BLaER1 treated with 17β-estradiol and CSF1 and Interleukin-3, amounts not matched to agents 10 nM and 100 nM (cell line): ENCODE results near the gene NXPH3.

Experiments
- H3K27ac ChIP-seq, 11 experiments: shearing (Covaris generic); formaldehyde crosslinking; 2 replicates each; pipeline ENCODE4 v1.8.1; 2022
- H3K27me3 ChIP-seq, 11 experiments: shearing (Covaris generic); formaldehyde crosslinking; 2 replicates each; pipeline ENCODE4 v1.8.1; 2022
- H3K36me3 ChIP-seq, 11 experiments: shearing (Covaris generic); formaldehyde crosslinking; 2 replicates each; pipeline ENCODE4 v1.8.1; 2022
- H3K4me1 ChIP-seq, 10 experiments: shearing (Covaris generic); formaldehyde crosslinking; 2 replicates each; pipeline ENCODE4 v1.8.1; 2022
- H3K4me2 ChIP-seq, 11 experiments: shearing (Covaris generic); formaldehyde crosslinking; 2 replicates each; pipeline ENCODE4 v1.8.1; 2022
- H3K4me3 ChIP-seq, 10 experiments: shearing (Covaris generic); formaldehyde crosslinking; 2 replicates each; pipeline ENCODE4 v1.8.1; 2022
- H3K9ac ChIP-seq, 11 experiments: shearing (Covaris generic); formaldehyde crosslinking; 2 replicates each; pipeline ENCODE4 v1.8.1; 2022
- H3K9me3 ChIP-seq, 11 experiments: shearing (Covaris generic); formaldehyde crosslinking; replicated peaks in 1 of 11; 2 replicates each; pipeline ENCODE4 v1.8.1; 2022
- H4K20me1 ChIP-seq, 11 experiments: shearing (Covaris generic); formaldehyde crosslinking; 2 replicates each; pipeline ENCODE4 v1.8.1; 2022
- Cebpa-rat ChIP-seq, 11 experiments: shearing (Covaris generic); IDR thresholded peaks; 2 replicates each; pipeline ENCODE4 v1.8.1; 2022

NXPH3 gene

GRCh38 chr17:49582055-49582722 is 6.5 kb downstream of the NXPH3 start:
- no peak overlapping the region for H3K27ac ChIP-seq
- no peak overlapping the region for H3K4me2 ChIP-seq
- no peak for TF ChIP-seq Cebpa-rat (IDR thresholded peaks at IDR 0.05)
- H3K36me3 ChIP-seq = no peaks in the 10 kb centered on the region
- peaks cover 0 to 7% (median 0%) of the 10 kb centered on the region in 11 experiments; a peak in 9 of 22 replicates for H4K20me1 ChIP-seq
- H3K4me3 ChIP-seq = no peak overlapping the region
- H3K4me1 ChIP-seq = peaks cover 2 to 14% (median 9%) of the 10 kb centered on the region in 10 experiments; a peak in 16 of 20 replicates
- peaks cover 13 to 20% (median 16%) of the 10 kb centered on the region in 11 experiments for H3K27me3 ChIP-seq
- H3K9me3 ChIP-seq = no peaks in the 10 kb centered on the region
- H3K9ac ChIP-seq = peak overlapping the region in 1 of 11 experiments; percentile 11; a peak in 1 of 22 replicates

DNA sequence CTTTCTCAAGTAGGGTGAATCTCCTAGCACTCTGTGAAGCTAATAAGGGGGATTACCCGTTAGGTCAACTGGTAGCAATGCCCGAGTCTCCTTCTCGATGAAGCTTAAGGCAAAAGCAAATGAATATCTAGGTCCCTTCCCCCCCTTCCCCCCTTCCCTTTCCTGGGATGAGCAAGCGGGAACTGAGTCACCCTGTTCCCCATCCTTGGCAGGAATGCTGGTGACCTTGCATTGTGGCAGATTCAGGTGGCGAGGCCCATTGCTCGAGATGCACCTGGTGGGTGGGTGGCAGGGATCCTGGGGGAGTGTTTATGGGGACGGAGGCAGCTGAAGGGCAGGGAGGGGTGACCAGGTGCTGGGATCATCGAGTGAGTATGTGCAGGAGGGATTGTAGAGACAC is 7.1 kb downstream of the NXPH3 start:
- Histone ChIP-seq H4K20me1 (peaks cover 0 to 5% (median 0%) of the 10 kb centered on the region in 11 experiments; a peak in 3 of 22 replicates), H3K27me3 (peaks cover 7 to 14% (median 10%) of the 10 kb centered on the region in 11 experiments), H3K4me3 (no peak overlapping the region), H3K4me2 (no peak overlapping the region), H3K4me1 (peaks cover 0 to 13% (median 5%) of the 10 kb centered on the region in 10 experiments; a peak in 5 of 20 replicates), H3K9ac (peak overlapping the region in 1 of 11 experiments; percentile 11; a peak in 1 of 22 replicates), H3K27ac (no peak overlapping the region), H3K9me3 (no peaks in the 10 kb centered on the region), H3K36me3 (no peaks in the 10 kb centered on the region)
- no peak for TF ChIP-seq Cebpa-rat (IDR thresholded peaks at IDR 0.05)

DNA sequence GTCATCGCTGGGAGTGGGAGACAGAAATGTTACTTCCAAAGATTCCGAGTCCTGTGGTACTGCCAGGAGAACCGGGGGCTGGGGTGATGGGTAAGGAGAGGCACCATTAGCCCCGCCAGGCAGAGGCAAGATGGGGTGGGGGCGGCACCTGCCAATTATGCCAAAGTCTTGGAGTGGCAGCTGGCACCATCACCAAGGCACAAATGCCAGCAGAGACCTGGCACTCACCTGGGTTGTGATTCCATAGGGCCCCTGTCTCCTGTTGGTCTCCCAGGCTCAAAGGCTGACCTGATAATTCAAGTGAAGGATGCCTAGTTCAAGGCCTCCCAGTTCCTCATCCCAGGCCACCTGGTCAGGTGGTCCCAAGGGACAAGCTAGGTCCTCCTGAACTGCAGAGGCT is 7.6 kb downstream of the NXPH3 start:
- no peak overlapping the region for H3K27ac ChIP-seq

DNA sequence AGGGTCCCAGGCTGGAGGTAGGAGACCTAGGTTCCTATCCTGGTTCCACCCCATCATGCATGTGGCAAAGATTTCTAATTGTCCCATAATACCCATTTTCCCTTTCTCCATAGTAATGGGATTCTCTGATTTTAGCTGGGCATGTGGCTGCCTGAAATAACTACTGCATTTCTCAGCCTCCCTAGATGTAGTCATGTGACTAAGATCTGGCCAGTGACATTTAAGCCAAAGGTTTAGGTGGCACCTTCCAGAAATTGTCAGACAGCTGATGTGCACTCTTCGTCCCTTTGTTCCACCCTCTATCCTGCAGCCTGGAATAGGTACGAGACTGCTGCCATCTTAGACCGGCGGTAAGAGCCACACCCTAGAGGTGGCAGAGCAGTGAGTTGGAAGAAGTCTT is 8.2 kb downstream of the NXPH3 start:
- H3K4me3 ChIP-seq = no peak overlapping the region
- H3K36me3 ChIP-seq = no peaks in the 10 kb centered on the region
- no peak overlapping the region for H3K27ac ChIP-seq
- TF ChIP-seq Cebpa-rat (IDR thresholded peaks at IDR 0.05) = no peak
- peaks cover 0 to 3% (median 0%) of the 10 kb centered on the region in 11 experiments; a peak in 4 of 22 replicates for H3K27me3 ChIP-seq
- H3K9ac ChIP-seq = no peak overlapping the region
- H3K4me2 ChIP-seq = no peak overlapping the region
- H3K9me3 ChIP-seq = no peaks in the 10 kb centered on the region
- peaks cover 0 to 13% (median 5%) of the 10 kb centered on the region in 10 experiments; a peak in 6 of 20 replicates for H3K4me1 ChIP-seq
- H4K20me1 ChIP-seq = peaks cover 0 to 11% (median 0%) of the 10 kb centered on the region in 11 experiments; a peak in 3 of 22 replicates

More for the DNA sequence above, 7.6 kb downstream of the NXPH3 start:
- peaks cover 0 to 13% (median 5%) of the 10 kb centered on the region in 10 experiments; a peak in 6 of 20 replicates for H3K4me1 ChIP-seq
- no peaks in the 10 kb centered on the region for H3K9me3 ChIP-seq
- no peak for TF ChIP-seq Cebpa-rat (IDR thresholded peaks at IDR 0.05)
- no peak overlapping the region for H3K9ac ChIP-seq
- H3K4me2 ChIP-seq = no peak overlapping the region
- no peaks in the 10 kb centered on the region for H3K36me3 ChIP-seq
- H4K20me1 ChIP-seq = peaks cover 0 to 9% (median 0%) of the 10 kb centered on the region in 11 experiments; a peak in 2 of 22 replicates
- H3K4me3 ChIP-seq = no peak overlapping the region
- H3K27me3 ChIP-seq = peaks cover 3 to 9% (median 5%) of the 10 kb centered on the region in 11 experiments

DNA sequence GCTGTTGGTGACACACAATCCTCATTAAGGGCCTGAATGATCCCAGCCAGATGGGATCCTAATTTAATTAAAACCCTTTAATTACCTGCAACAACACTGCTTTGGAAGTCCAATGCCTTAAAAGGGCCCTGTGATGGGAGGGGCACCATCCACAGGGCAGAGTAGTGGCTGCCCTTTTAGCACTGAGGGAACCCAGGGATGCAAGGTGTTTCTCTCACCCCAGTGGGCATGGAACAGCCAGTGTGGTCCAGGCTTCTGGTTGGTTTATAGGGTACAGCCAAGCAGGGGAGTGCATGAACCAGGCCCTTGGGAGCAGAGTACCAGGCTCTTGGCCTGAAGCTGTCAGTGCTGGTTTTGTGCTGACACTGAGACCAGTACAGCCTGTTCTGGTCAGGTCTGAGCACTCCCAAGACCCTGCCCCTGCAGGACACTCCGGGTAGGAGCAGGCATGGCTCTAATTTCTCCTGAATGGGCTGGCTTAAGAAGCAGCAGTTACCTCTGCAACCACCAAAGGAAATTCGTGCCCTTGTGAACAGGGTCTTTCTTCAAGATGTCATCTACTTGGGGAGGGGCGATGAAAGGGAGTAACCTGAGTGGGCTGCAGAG is 9.9 kb downstream of the NXPH3 start:
- H3K9ac ChIP-seq = no peak overlapping the region
- H3K9me3 ChIP-seq = no peaks in the 10 kb centered on the region
- peaks cover 0 to 13% (median 5%) of the 10 kb centered on the region in 10 experiments; a peak in 6 of 20 replicates for H3K4me1 ChIP-seq
- no peaks in the 10 kb centered on the region for H3K27me3 ChIP-seq
- H4K20me1 ChIP-seq = peaks cover 0 to 11% (median 0%) of the 10 kb centered on the region in 11 experiments; a peak in 3 of 22 replicates
- no peak overlapping the region for H3K4me3 ChIP-seq
- H3K27ac ChIP-seq = no peak overlapping the region
- no peak for TF ChIP-seq Cebpa-rat (IDR thresholded peaks at IDR 0.05)
- no peak overlapping the region for H3K4me2 ChIP-seq
- 0 out of 22 replicates have a peak, but pooled peaks cover 0 to 1% (median 0%) of the 10 kb centered on the region in 11 experiments for H3K36me3 ChIP-seq

- Histone ChIP-seq H3K9me3 (no peaks in the 10 kb centered on the region), H3K4me2 (0 out of 22 replicates have a peak overlapping the region, but pooled peaks of 1 of the 11 experiments have one; percentile 8), H4K20me1 (peaks cover 0 to 11% (median 0%) of the 10 kb centered on the region in 11 experiments; a peak in 2 of 22 replicates), H3K9ac (no peak overlapping the region), H3K27me3 (no peaks in the 10 kb centered on the region), H3K36me3 (peaks cover 0 to 10% (median 0%) of the 10 kb centered on the region in 11 experiments; a peak in 2 of 22 replicates), H3K4me3 (no peak overlapping the region), H3K4me1 (peaks cover 0 to 13% (median 5%) of the 10 kb centered on the region in 10 experiments; a peak in 6 of 20 replicates), H3K27ac (no peak overlapping the region)
- TF ChIP-seq Cebpa-rat (IDR thresholded peaks at IDR 0.05) = no peak
These were observed 11.8 kb downstream of the NXPH3 start for GRCh38 chr17:49587366-49588073.

DNA sequence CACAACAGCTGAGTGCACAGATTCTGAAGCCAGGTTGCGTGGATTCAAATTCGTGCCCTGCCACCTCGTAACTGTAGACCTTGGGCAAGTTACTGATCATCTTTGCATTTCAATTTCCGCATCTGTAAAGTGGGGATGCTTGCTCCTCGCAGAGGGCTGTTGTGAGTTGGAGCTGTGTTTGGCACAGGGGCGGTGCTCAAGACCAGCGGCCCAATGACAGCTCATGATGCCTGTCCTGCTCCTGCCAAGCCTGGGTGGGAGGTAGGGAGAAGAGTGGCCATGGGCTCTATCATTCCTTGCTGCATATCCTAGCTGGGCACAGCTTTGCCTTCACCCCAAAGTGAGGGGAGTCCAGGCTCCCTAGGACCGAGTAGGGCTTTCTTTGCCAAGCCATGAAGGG is 12.6 kb downstream of the NXPH3 start:
- Histone ChIP-seq H3K4me3 (no peak overlapping the region), H3K27ac (no peak overlapping the region), H3K4me1 (peaks cover 0 to 12% (median 4%) of the 10 kb centered on the region in 10 experiments; a peak in 6 of 20 replicates), H4K20me1 (peaks cover 0 to 11% (median 0%) of the 10 kb centered on the region in 11 experiments; a peak in 2 of 22 replicates), H3K9me3 (no peaks in the 10 kb centered on the region), H3K27me3 (no peaks in the 10 kb centered on the region), H3K36me3 (peaks cover 0 to 18% (median 2%) of the 10 kb centered on the region in 11 experiments; a peak in 3 of 22 replicates), H3K4me2 (no peak overlapping the region), H3K9ac (no peak overlapping the region)
- no peak for TF ChIP-seq Cebpa-rat (IDR thresholded peaks at IDR 0.05)

DNA sequence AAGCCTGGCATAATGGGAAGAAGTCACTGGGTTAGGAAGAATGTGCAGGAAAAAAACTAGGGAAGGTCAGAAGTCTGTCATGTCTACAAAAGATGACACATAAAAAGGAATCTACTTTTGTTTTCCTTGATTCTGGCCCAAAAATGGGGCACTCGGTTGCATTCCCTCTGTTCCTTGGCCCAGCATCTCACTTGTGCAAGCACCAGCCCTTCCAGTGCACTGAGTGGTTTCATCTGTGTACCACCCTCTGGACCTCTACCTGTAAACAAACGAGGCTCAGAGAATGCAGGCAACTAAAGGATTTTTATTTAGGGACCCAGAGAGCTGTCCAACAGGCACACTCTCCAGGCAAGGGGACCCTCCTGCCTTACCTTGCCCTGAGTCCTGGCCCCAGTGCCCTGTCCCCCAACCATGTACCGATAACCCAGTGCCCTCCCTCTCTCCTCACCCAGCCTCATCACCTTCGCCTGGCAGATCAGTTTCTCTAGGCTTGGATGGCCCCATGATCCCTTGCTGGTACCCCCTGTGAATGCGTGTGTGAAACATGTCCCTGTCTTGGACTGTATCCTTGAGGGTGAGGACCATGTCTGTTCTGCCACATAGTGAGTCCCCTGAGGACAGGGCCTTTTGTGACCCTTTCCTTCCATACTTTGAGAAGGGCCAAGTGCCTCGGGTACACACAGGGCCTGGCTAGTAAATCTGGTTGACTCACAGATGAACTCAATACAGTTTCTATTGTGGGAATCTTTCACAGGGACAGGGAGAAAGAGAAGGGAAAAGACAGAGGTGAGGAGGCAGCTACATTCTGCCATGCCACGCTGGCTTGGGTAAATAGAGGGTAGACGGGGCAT is 13.3 kb downstream of the NXPH3 start:
- Histone ChIP-seq H3K9ac (no peak overlapping the region), H3K4me2 (no peak overlapping the region), H3K27ac (no peak overlapping the region), H3K9me3 (no peaks in the 10 kb centered on the region), H3K27me3 (no peaks in the 10 kb centered on the region), H3K4me1 (peaks cover 0 to 8% (median 0%) of the 10 kb centered on the region in 10 experiments; a peak in 6 of 20 replicates), H3K36me3 (peaks cover 0 to 24% (median 8%) of the 10 kb centered on the region in 11 experiments; a peak in 13 of 22 replicates), H4K20me1 (peaks cover 0 to 11% (median 0%) of the 10 kb centered on the region in 11 experiments; a peak in 2 of 22 replicates), H3K4me3 (no peak overlapping the region)
- TF ChIP-seq Cebpa-rat (IDR thresholded peaks at IDR 0.05) = no peak
